IPS DF 6.9 (cell line): ENCODE measurements around the gene DICER1.
"Not testable (repeated sequence)": the region's sequence is repeated elsewhere in the genome, so short reads cannot be mapped to it uniquely, and the experiment has no call there.

Source experiments
- DNase-seq: peaks from one replicate; pipeline ENCODE4 v3.0.0-alpha.2; 2013; ENCODE audit warnings: low read depth, low spot score
- H3K27ac ChIP-seq: one replicate; pipeline ENCODE4 v1.5.1; 2013; ENCODE audit warnings: low read length, control low read depth
- H3K27me3 ChIP-seq: 2 replicates; pipeline ENCODE4 v1.6.1; 2013; ENCODE audit warnings: mild to moderate bottlenecking, low read length; ENCODE audit not compliant: control insufficient read depth, insufficient read depth
- H3K36me3 ChIP-seq: 2 replicates; pipeline ENCODE4 v1.6.1; 2013; ENCODE audit warnings: low read length; ENCODE audit not compliant: control insufficient read depth, insufficient read depth
- H3K4me1 ChIP-seq: 2 replicates; pipeline ENCODE4 v1.6.1; 2013; ENCODE audit warnings: low read length; ENCODE audit not compliant: control insufficient read depth, insufficient read depth
- H3K4me3 ChIP-seq: 2 replicates; pipeline ENCODE4 v1.5.1; 2013; ENCODE audit warnings: mild to moderate bottlenecking, low read length
- H3K9me3 ChIP-seq: 2 replicates; pipeline ENCODE4 v1.6.1; 2013; ENCODE audit warnings: low read length, inconsistent platforms; ENCODE audit not compliant: control insufficient read depth, insufficient read depth
- WGBS: extraction: QIAGEN DNeasy Blood & Tissue Kit; methylation state at CpG from one replicate; pipeline ENCODE4 v1.1.7; 2013; ENCODE audit warnings: mixed read lengths, missing lambda C conversion rate; ENCODE audit not compliant: insufficient read length, insufficient coverage; 5-methylcytosine and 5-hydroxymethylcytosine counted together

DICER1 gene

DNA sequence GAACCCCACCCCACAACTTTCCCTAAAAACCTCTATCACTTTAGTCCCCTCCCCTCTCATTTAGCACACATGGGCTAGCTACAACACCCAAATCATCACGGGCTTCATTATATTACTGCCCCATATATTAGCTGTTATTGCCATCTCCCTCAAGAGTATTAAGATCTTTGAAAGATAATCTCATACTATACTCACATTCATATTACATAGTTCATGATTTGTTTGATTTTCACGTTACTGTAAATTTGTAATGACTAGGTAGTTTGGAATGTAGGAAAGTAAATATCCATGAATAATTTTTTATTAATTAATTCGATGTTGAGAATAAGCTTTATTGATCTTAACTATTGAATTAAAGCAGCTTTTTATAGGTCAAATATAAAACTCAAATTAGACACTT is 7.9 kb downstream of the DICER1 start:
- no peaks in the 10 kb centered on the region for H3K9me3 ChIP-seq
- H3K4me1 ChIP-seq, result no peaks in the 10 kb centered on the region
- no peaks in the 10 kb centered on the region for H3K36me3 ChIP-seq
- DNase-seq, result no peak
- H3K4me3 ChIP-seq, result no peak overlapping the region
- WGBS, result 100% methylated on average over 1 of the region's 3 CpGs
- H3K27me3 ChIP-seq, result no peaks in the 10 kb centered on the region
- no peak overlapping the region for H3K27ac ChIP-seq

DNA sequence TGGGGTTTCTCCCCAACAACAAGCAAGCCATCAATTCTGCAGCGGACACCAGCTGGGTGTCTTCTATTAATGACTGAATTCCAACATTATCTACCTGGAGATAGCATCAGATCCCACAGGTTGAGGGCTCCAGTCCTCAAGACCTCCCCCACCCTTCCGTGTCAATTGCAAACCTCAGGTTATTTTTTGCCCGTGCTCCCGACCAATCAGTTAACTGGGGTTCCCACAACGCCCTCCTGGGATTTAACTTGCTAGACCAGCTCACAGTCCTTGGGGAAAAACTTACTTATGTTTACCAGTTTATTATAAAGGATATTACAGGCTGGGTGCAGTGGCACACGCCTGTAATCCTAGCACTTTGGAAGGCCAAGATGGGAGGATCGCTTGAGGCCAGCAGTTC is 9.7 kb downstream of the DICER1 start:
- Histone ChIP-seq H3K36me3 (no peaks in the 10 kb centered on the region), H3K9me3 (no peaks in the 10 kb centered on the region), H3K4me1 (no peaks in the 10 kb centered on the region), H3K27me3 (no peaks in the 10 kb centered on the region), H3K27ac (no peak overlapping the region), H3K4me3 (no peak overlapping the region)
- no peak for DNase-seq
- WGBS, result no CpG with 5 or more reads among the region's 7 CpGs

DNA sequence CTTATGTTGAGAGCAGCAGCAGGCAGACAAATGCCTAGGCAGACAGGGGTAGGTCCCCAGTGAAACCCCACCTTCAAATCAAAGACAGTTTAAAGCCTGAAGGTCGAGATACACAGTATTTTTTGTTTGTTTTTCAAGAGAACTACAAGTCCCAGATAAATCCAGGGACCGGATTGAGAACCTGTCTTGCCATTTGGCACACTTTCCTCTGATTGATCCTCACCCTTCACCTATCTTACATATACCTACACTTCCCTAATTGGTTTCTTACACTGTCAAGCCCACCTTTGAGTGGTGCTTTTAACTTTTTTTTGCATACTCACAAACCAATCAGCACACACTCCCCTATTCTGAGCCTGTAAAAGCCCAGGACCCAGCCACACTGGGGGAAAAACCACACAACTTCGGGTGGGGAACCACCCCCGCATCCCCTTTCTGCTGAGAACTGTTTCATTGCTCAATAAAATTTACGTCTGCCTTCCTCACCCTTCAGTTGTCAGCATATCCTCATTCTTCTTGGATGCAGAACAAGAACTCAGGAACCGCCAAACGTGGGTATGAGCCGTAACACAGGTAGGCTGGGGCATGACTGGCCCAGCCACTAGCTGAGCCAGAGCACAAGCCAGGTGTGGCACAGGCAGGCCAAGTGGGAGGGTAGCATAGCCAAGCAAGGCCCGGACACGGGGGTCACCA is 11.1 kb downstream of the DICER1 start:
- no peaks in the 10 kb centered on the region for H3K9me3 ChIP-seq
- no peak for DNase-seq
- H3K27me3 ChIP-seq, result no peaks in the 10 kb centered on the region
- no peak overlapping the region for H3K27ac ChIP-seq
- H3K4me1 ChIP-seq, result no peaks in the 10 kb centered on the region
- H3K4me3 ChIP-seq, result no peak overlapping the region
- H3K36me3 ChIP-seq, result no peaks in the 10 kb centered on the region
- no CpG with 5 or more reads among the region's 10 CpGs for WGBS

DNA sequence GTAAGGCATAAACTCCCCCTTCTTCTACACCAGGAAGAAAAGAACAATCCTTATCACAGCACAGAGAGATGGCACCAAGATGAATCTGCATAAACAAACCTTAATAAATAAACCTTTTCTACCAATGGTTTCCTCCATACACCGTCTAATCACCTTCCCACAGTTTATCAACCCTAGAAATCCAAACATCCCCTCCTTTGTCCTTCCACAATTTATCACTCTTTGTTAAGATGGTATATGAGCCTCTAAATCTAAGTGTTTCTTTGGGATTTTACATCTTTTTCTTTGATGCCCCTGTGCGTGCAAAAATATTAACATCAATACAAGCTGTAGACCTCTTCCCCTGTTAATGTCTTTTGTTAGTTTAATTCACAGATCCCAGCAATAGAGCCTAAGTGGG is 12.5 kb downstream of the DICER1 start:
- H3K4me1 ChIP-seq, result no peaks in the 10 kb centered on the region
- WGBS, result 100% methylated on average over 1 of the region's 2 CpGs
- no peaks in the 10 kb centered on the region for H3K36me3 ChIP-seq
- H3K27ac ChIP-seq, result no peak overlapping the region
- H3K27me3 ChIP-seq, result no peaks in the 10 kb centered on the region
- no peaks in the 10 kb centered on the region for H3K9me3 ChIP-seq
- no peak overlapping the region for H3K4me3 ChIP-seq
- no peak for DNase-seq

- no peak overlapping the region for H3K27ac ChIP-seq
- H3K27me3 ChIP-seq, result no peaks in the 10 kb centered on the region
- no peaks in the 10 kb centered on the region for H3K9me3 ChIP-seq
- no peak overlapping the region for H3K4me3 ChIP-seq
- no peaks in the 10 kb centered on the region for H3K36me3 ChIP-seq
- no peak for DNase-seq
- no peaks in the 10 kb centered on the region for H3K4me1 ChIP-seq
- WGBS, result no CpG with 5 or more reads among the region's 4 CpGs
Observed at GRCh38 chr14:95143808-95144620, 13.3 kb downstream of the DICER1 start.

- Histone ChIP-seq H3K27ac (no peak overlapping the region), H3K9me3 (no peaks in the 10 kb centered on the region), H3K4me3 (no peak overlapping the region), H3K27me3 (no peaks in the 10 kb centered on the region), H3K36me3 (no peaks in the 10 kb centered on the region), H3K4me1 (no peaks in the 10 kb centered on the region)
- WGBS, result no CpG with 5 or more reads among the region's 2 CpGs
- no peak for DNase-seq
Observed at GRCh38 chr14:95142208-95142607, 15.1 kb downstream of the DICER1 start.

DNA sequence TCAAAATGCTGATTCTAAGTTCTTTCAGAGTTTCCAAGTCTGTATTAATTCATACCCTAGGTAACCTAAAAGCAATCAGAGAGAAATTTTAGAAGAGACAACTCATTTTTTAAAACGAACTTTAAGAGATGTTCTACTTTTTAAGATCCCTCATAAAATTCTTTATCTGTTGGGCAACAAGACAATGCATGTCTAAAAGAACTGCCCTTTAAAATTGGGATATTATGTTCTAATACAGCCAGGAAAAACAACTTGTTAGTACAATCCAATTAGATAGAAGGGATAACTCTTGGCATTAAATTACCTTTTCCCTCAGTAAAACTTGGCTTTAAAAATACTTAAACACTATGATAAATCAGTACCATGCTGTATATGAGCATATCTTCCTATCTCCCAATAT is 15.6 kb downstream of the DICER1 start:
- Histone ChIP-seq H3K9me3 (no peaks in the 10 kb centered on the region), H3K27ac (no peak overlapping the region), H3K36me3 (no peaks in the 10 kb centered on the region), H3K4me1 (no peaks in the 10 kb centered on the region), H3K4me3 (no peak overlapping the region), H3K27me3 (no peaks in the 10 kb centered on the region)
- no peak for DNase-seq
- no CpG with 5 or more reads among the region's 1 CpG for WGBS

DNA sequence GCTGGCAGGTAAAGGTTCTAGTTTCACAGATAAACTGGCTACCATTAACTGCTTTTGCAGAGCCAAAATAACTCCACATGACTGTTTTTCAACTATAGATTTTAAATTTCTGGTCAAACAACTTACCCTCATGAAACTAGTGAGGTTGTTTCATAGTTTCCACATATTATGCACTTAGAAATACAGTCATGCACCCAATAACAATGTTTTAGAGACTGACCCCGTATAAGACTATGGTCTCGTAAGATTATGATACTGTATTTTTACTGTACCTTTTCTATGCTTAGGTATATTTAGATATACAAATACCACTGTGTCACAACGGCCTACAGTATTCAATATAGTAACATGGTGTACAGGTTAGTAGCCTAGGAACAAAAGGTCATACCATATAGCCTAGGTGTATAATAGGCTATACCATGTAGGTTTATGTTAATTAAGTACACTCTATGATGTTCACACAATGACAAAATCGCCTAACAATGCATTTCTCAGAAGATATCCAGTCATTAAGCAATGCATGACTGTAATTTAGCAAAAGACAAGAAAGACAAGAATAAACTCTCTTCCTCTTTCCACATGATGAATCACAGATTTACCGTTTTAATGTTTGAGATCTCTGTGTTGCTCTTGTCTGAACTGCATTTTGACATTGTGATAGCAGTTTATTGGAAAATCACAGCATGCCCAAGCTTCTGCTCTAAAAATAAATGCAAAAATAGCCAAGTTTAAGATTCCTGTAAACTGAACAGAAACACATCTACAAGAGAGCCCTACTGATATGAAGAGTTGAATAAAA is 17.1 kb downstream of the DICER1 start:
- H3K27me3 ChIP-seq, result no peaks in the 10 kb centered on the region
- no CpG with 5 or more reads among the region's 5 CpGs for WGBS
- H3K4me1 ChIP-seq, result no peaks in the 10 kb centered on the region
- no peaks in the 10 kb centered on the region for H3K9me3 ChIP-seq
- DNase-seq, result no peak
- H3K4me3 ChIP-seq, result no peak overlapping the region
- no peak overlapping the region for H3K27ac ChIP-seq
- H3K36me3 ChIP-seq, result no peaks in the 10 kb centered on the region

DNA sequence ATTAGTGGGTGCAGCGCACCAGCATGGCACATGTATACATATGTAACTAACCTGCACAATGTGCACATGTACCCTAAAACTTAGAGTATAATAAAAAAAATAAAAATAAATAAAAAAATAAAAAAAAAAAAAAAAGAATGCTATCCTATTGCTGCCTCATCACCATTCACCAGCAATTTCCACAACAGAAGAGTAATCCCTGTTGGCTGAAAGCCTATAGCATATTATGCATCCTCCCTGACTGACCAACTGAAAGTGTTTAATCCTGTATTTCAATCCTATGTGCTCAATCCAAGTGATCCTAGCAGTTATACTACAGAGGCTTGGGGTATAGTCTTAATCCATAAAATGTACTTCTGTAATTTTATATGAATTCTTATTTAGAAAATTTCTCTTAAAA is 18.5 kb downstream of the DICER1 start:
- Histone ChIP-seq H3K9me3 (no peaks in the 10 kb centered on the region), H3K36me3 (no peaks in the 10 kb centered on the region), H3K27ac (no peak overlapping the region), H3K4me1 (no peaks in the 10 kb centered on the region), H3K4me3 (no peak overlapping the region), H3K27me3 (no peaks in the 10 kb centered on the region)
- WGBS, result no CpG with 5 or more reads among the region's 1 CpG
- no peak for DNase-seq

- not testable (repeated sequence) for DNase-seq, H3K36me3 ChIP-seq, H3K27ac ChIP-seq, H3K4me1 ChIP-seq, H3K4me3 ChIP-seq, H3K9me3 ChIP-seq, H3K27me3 ChIP-seq
- WGBS, result no CpG with 5 or more reads among the region's 5 CpGs
Observed at GRCh38 chr14:95138455-95138854, 18.9 kb downstream of the DICER1 start.
